HEK293T (cell line): ENCODE data around the gene BTNL8.

ENCODE experiments used
- ARNT ChIP-seq: fragments of 450-650 bp; IDR thresholded peaks from 2 replicates; pipeline ENCODE4 v1.6.1; 2017; ENCODE audit warnings: mild to moderate bottlenecking
- BHLHE40 ChIP-seq: fragments of 450-650 bp; IDR thresholded peaks from 2 replicates; pipeline ENCODE4 v1.6.1; 2016; ENCODE audit warnings: mild to moderate bottlenecking, moderate library complexity, borderline replicate concordance
- FOXA1 ChIP-seq: fragments of 450-650 bp; IDR thresholded peaks from 2 replicates; pipeline ENCODE4 v1.6.1; 2016; ENCODE audit warnings: mild to moderate bottlenecking
- FOXK2 ChIP-seq: fragments of 450-650 bp; IDR thresholded peaks from 2 replicates; pipeline ENCODE4 v1.6.1; 2016; ENCODE audit warnings: mild to moderate bottlenecking
- LEF1 ChIP-seq: fragments of 450-650 bp; IDR thresholded peaks from 2 replicates; pipeline ENCODE4 v1.6.1; 2017; ENCODE audit warnings: mild to moderate bottlenecking, borderline replicate concordance
- PKNOX1 ChIP-seq: fragments of 450-650 bp; IDR thresholded peaks from 2 replicates; pipeline ENCODE4 v1.6.1; 2016
- SUZ12 ChIP-seq: fragments of 450-650 bp; IDR thresholded peaks from 2 replicates; pipeline ENCODE4 v1.6.1; 2016; ENCODE audit warnings: mild to moderate bottlenecking
- TARDBP ChIP-seq: fragments of 450-650 bp; IDR thresholded peaks from 2 replicates; pipeline ENCODE4 v1.6.1; 2016

DNA sequence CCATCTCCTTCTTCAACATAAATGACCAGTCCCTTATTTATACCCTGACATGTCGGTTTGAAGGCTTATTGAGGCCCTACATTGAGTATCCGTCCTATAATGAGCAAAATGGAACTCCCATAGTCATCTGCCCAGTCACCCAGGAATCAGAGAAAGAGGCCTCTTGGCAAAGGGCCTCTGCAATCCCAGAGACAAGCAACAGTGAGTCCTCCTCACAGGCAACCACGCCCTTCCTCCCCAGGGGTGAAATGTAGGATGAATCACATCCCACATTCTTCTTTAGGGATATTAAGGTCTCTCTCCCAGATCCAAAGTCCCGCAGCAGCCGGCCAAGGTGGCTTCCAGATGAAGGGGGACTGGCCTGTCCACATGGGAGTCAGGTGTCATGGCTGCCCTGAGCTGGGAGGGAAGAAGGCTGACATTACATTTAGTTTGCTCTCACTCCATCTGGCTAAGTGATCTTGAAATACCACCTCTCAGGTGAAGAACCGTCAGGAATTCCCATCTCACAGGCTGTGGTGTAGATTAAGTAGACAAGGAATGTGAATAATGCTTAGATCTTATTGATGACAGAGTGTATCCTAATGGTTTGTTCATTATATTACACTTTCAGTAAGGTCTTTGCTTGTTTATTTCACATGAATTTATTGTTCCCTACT lies 51.5 kb downstream of the BTNL8 start:
- TF ChIP-seq ARNT (no peak), LEF1 (no peak), SUZ12 (no peak), BHLHE40 (no peak), FOXK2 (no peak), FOXA1 (no peak), TARDBP (no peak), PKNOX1 (no peak)
